CD1c-positive myeloid dendritic cell (primary cell): ENCODE results near the gene GMEB1.

Source experiments
- DNase-seq: peaks from one replicate; pipeline ENCODE4 v3.0.0-alpha.2; 2016; ENCODE audit errors: extremely low spot score

Gene GMEB1

DNA sequence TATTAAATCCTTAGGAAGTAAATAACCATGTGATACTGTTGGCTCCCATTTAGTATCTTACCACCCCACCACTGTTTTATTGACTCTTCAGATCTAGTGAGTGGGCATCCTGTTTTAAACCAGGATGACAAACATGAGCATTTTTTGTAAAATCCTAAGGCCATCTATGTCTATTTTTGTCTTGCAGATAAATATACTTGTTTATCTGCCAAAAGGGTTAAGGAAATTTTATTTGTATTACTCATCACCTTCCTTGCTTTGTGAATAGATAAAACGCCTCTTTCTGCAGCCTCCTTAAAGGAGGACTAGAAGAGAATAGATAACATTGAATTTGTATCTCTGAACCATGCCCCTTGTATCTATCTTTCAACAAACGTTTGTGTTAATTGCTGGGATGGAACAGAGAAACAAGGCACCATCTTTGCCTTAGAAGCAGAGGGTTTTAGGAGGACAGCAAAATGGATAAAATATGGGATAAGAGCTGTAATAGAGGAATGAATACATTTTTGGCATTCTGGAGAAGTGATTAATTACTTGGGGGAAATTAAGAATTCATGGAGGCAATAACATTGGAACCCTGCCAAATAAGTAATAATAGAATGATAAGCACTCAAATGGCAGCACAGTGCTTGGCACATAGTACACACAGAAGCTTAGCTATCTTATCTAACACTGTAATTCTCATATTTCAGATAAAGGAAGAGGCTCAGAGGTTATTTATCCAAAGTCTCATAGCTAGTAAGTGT lies 82.9 kb downstream of the GMEB1 start:
- no peak for DNase-seq

DNA sequence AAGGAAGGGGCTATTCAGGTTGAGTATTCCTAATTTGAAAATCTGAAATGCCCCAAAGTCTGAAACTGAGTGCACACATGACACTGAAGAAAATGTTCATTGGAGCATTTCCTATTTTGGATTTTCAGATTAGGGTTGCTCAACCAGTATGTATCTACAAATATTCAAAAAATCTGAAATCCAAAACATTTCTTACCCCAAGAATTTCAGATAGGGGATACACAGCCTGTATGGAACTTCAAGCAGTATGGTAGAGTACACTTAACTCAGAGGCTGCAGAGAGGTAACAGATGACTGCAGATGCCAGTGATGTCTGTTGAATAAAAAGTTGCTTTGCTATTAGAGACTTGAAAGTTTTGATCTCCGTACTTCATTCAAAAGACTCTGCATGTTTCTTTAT lies 87.1 kb downstream of the GMEB1 start:
- no peak for DNase-seq

DNA sequence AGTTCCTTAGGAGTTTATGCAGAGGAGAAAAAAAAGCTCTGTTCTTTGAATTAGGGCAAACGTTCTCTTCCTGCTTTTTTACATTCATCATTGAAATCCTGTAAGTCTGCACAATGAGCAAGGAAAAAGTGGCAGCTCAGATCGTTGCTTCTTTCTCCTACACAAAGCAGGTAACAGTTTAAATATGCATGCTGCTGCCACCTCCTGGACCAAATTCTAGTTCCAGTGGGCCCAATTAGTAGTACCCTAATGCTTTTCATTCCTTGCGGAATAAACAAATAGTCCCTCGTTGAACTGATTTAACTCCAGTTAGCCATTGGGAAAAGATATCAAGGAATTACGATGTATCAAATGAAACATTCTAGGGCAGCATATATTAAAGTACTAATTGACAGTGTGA lies 88.3 kb downstream of the GMEB1 start:
- DNase-seq = no peak

DNA sequence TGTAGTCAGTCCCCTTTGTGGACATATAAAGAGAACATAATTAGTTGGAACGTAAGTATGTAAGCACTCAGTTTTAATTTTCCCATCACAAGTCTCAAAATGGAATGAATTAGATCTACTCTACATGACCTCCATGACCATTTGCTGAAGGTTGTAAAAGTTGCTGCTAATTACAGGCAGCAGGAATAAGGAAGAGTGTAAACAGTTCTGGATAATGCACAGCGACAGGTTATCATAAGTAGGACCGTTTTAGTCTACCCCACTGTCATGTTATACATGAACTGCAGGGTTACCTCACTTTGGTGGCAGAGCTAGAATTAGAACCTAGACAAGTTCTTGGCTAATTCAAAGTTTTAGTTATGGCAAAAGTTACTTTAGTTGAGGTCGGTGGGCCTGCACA lies 89.8 kb downstream of the GMEB1 start:
- DNase-seq = no peak

DNA sequence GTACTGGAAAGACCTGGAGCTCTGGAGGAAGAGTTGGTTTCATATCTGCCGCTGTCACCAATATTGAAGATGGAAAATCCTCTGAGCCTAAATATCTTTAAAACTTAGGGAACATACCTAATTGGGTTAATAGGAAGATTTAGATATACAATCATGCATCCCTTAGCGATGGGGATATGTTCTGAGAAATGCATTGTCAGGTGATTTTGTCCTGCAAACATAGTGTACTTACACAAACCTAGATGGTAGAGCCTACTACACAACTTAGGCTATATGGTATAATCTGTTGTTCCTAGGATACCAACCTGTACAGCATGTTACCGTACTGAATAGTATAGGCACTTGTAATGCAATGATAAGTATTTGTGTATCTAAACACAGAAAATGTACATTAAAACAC lies 90.7 kb downstream of the GMEB1 start:
- no peak for DNase-seq

DNA sequence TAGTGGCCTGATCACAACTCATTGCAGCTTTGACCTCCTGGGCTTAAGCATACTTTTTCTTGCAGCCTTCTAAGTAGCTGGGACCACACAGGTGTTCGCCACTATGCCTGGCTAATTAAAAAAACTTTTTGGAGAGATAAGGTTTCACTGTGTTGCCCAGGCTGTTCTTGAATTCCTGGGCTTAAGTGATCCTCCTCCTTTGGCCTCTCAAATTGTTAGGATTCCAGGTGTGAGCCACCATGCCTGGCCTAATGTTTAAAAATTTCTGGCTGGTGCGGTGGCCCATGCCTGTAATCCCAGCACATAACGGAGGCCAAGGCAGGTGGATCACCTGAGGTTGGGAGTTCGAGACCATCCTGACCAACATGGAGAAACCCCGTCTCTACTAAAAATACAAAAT lies 92.6 kb downstream of the GMEB1 start:
- no peak for DNase-seq

DNA sequence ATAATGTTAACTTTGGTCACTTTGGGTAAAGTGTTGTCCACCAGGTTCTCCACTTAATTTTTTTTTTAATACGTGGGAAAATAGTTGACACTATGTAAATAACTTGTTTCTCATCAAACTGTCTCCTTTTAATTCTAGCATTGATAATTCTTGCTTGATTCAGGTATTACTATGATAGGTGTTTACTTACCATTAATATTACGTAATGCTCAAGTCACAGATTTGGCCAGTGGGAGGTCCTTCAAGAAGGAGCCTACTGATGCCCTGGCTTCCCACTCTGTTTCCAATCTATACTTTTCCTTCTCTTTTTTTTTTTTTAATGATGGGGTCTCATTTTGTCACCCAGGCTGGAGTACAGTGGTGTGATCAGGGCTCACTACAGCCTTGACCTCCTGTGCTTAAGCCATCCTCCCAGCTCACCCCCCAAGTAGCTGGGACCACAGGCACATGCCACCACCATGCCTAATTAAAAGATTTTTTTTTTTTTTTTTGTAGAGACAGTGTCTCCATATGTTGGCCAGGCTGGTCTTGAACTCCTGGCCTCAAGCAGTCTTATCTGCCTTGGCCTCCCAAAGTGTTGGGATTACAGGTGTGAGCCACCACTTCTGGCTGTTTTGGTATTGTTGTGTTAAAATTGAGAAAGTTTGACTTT lies 98.1 kb downstream of the GMEB1 start:
- DNase-seq = no peak
